HL-60 (cell line): Measurements from ENCODE around the gene SLC12A3.

Experiments used
- GABPA ChIP-seq: IDR thresholded peaks from 2 replicates; pipeline ENCODE4 v1.6.1; 2012; ENCODE audit warnings: low read depth
- TF ChIP-seq, protein P1 (sequence below): IDR thresholded peaks from one replicate; pipeline ENCODE4 v1.5.1; 2011; ENCODE audit warnings: low read length, control low read depth, inconsistent platforms; ENCODE audit not compliant: insufficient read depth
- TF ChIP-seq, protein P2 (sequence below): IDR thresholded peaks from 2 replicates; pipeline ENCODE4 v1.6.1; 2012; ENCODE audit warnings: low read depth; ENCODE audit not compliant: insufficient replicate concordance

DNA sequence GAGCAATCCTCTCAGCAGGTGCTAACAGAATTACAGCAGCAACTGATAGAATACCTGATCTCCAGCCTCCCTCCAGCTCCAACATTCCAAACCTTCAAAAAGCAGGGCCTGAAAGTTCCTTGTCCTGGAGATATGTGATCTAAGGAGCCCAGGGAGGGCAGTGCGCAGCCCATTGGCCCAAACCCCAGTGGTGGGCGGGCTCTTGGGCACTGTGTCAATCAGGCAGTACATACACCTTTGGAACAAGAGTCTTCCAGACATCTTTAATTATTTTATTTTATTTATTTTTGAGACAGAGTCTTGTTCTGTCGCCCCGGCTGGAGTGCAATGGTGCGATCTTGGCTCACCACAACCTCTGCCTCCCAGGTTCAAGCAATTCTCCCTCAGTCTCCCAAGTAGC is 24.2 kb downstream of the SLC12A3 start:
- TF ChIP-seq, protein P1, sequence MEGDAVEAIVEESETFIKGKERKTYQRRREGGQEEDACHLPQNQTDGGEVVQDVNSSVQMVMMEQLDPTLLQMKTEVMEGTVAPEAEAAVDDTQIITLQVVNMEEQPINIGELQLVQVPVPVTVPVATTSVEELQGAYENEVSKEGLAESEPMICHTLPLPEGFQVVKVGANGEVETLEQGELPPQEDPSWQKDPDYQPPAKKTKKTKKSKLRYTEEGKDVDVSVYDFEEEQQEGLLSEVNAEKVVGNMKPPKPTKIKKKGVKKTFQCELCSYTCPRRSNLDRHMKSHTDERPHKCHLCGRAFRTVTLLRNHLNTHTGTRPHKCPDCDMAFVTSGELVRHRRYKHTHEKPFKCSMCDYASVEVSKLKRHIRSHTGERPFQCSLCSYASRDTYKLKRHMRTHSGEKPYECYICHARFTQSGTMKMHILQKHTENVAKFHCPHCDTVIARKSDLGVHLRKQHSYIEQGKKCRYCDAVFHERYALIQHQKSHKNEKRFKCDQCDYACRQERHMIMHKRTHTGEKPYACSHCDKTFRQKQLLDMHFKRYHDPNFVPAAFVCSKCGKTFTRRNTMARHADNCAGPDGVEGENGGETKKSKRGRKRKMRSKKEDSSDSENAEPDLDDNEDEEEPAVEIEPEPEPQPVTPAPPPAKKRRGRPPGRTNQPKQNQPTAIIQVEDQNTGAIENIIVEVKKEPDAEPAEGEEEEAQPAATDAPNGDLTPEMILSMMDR: no peak
- TF ChIP-seq, protein P2, sequence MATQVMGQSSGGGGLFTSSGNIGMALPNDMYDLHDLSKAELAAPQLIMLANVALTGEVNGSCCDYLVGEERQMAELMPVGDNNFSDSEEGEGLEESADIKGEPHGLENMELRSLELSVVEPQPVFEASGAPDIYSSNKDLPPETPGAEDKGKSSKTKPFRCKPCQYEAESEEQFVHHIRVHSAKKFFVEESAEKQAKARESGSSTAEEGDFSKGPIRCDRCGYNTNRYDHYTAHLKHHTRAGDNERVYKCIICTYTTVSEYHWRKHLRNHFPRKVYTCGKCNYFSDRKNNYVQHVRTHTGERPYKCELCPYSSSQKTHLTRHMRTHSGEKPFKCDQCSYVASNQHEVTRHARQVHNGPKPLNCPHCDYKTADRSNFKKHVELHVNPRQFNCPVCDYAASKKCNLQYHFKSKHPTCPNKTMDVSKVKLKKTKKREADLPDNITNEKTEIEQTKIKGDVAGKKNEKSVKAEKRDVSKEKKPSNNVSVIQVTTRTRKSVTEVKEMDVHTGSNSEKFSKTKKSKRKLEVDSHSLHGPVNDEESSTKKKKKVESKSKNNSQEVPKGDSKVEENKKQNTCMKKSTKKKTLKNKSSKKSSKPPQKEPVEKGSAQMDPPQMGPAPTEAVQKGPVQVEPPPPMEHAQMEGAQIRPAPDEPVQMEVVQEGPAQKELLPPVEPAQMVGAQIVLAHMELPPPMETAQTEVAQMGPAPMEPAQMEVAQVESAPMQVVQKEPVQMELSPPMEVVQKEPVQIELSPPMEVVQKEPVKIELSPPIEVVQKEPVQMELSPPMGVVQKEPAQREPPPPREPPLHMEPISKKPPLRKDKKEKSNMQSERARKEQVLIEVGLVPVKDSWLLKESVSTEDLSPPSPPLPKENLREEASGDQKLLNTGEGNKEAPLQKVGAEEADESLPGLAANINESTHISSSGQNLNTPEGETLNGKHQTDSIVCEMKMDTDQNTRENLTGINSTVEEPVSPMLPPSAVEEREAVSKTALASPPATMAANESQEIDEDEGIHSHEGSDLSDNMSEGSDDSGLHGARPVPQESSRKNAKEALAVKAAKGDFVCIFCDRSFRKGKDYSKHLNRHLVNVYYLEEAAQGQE: no peak
- TF ChIP-seq GABPA: no peak
